Measurements from ENCODE around the gene CEP57L1.

The CEP57L1 gene

DNA sequence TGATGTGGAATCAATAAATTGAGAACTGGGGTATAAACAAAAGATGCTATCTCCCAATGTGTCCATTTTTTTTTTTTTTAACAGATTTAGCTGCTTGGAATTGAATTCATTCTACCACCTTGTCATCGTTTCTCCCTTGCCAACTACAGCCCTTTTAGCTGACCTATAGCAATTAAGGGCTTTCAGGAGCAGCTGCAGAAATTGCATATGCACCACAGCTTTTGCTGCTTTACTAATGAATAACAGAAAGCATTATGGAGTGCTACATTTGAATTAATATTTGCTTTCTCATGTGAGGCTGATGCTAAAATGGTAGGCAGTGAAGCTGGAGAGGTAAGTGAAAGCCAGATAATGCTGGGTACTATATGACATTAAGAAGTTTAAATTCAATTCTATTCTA is 6.3 kb upstream of the CEP57L1 start:
- no peak overlapping the region for H3K4me3 ChIP-seq (replicated peaks; ENCODE audit: insufficient read depth, low read length)
- DNase-seq (ENCODE audit: low read depth in 1 of 2, low spot score in 1 of 2) = no peak
- TF ChIP-seq, protein P1, sequence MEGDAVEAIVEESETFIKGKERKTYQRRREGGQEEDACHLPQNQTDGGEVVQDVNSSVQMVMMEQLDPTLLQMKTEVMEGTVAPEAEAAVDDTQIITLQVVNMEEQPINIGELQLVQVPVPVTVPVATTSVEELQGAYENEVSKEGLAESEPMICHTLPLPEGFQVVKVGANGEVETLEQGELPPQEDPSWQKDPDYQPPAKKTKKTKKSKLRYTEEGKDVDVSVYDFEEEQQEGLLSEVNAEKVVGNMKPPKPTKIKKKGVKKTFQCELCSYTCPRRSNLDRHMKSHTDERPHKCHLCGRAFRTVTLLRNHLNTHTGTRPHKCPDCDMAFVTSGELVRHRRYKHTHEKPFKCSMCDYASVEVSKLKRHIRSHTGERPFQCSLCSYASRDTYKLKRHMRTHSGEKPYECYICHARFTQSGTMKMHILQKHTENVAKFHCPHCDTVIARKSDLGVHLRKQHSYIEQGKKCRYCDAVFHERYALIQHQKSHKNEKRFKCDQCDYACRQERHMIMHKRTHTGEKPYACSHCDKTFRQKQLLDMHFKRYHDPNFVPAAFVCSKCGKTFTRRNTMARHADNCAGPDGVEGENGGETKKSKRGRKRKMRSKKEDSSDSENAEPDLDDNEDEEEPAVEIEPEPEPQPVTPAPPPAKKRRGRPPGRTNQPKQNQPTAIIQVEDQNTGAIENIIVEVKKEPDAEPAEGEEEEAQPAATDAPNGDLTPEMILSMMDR (IDR thresholded peaks at IDR 0.05; ENCODE audit: insufficient read depth, low read length) = no peak
- TF ChIP-seq SPI1 (IDR thresholded peaks at IDR 0.05; ENCODE audit: borderline replicate concordance, low read depth) (no peak), GABPA (IDR thresholded peaks at IDR 0.05; ENCODE audit: low read depth) (no peak), POLR2AphosphoS5 (IDR thresholded peaks at IDR 0.05; ENCODE audit: low read depth) (no peak)
- TF ChIP-seq, protein P2, sequence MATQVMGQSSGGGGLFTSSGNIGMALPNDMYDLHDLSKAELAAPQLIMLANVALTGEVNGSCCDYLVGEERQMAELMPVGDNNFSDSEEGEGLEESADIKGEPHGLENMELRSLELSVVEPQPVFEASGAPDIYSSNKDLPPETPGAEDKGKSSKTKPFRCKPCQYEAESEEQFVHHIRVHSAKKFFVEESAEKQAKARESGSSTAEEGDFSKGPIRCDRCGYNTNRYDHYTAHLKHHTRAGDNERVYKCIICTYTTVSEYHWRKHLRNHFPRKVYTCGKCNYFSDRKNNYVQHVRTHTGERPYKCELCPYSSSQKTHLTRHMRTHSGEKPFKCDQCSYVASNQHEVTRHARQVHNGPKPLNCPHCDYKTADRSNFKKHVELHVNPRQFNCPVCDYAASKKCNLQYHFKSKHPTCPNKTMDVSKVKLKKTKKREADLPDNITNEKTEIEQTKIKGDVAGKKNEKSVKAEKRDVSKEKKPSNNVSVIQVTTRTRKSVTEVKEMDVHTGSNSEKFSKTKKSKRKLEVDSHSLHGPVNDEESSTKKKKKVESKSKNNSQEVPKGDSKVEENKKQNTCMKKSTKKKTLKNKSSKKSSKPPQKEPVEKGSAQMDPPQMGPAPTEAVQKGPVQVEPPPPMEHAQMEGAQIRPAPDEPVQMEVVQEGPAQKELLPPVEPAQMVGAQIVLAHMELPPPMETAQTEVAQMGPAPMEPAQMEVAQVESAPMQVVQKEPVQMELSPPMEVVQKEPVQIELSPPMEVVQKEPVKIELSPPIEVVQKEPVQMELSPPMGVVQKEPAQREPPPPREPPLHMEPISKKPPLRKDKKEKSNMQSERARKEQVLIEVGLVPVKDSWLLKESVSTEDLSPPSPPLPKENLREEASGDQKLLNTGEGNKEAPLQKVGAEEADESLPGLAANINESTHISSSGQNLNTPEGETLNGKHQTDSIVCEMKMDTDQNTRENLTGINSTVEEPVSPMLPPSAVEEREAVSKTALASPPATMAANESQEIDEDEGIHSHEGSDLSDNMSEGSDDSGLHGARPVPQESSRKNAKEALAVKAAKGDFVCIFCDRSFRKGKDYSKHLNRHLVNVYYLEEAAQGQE (IDR thresholded peaks at IDR 0.05; ENCODE audit: insufficient replicate concordance, low read depth) = no peak
- no peak overlapping the region for H3K27ac ChIP-seq (replicated peaks)
- no peaks in the 10 kb centered on the region for H3K27me3 ChIP-seq (ENCODE audit: insufficient read depth, poor library complexity, severe bottlenecking)

DNA sequence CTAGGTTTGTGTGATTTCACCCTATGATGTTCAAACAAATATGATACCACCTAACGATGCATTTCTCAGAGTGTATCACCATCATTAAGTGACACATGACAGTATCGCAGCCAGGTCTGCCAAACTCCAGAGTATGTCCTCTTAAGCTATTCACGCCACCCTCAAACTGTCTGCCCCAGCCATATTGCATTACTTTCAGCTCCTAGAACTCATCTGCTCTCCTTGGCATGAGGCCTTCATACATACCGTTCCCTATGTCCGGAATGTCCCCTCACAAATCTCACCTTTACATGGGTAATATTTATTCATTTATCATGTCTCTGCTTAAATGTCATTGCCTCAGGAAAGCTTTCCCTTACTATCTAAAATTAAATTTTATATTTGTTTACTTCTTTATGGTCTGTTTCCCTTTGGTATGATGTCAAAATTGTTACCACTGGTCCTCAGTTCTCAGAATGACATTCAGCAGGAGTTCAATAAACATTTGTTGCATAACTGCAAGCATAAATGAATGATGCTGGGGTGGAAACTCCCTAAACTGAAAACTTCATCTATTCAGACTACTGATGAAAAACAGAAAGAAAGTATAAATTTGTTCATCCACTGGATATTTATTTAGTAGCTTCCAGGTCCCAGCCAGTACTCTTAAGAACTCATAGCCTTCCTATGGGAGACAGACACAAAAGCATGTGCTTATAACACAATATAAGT is 3.8 kb upstream of the CEP57L1 start:
- TF ChIP-seq, protein P2 (IDR thresholded peaks at IDR 0.05; ENCODE audit: insufficient replicate concordance, low read depth) = no peak
- no peak for TF ChIP-seq POLR2AphosphoS5 (IDR thresholded peaks at IDR 0.05; ENCODE audit: low read depth)
- no peaks in the 10 kb centered on the region for H3K27me3 ChIP-seq (ENCODE audit: insufficient read depth, poor library complexity, severe bottlenecking)
- no peak for DNase-seq (ENCODE audit: low read depth in 1 of 2, low spot score in 1 of 2)
- no peak overlapping the region for H3K4me3 ChIP-seq (replicated peaks; ENCODE audit: insufficient read depth, low read length)
- no peak overlapping the region for H3K27ac ChIP-seq (replicated peaks)

DNA sequence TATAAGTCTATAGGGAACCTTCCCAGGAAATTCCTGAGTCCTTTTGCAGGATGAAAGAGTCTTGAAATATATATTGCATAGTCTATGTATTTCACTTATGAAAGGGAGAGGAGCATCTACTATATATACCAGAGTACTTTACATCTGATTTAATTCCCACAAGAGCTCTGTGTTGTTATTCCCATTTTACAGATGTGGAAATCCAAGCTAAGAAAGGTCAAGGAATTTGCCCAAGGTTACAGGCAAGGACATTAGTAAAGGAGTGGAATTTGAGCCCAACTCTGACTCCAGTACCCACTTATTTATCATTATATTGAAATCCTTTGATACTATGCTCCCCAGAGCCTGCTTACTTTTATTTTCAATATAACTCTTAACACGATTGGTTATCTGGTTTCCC is 3.2 kb upstream of the CEP57L1 start:
- DNase-seq (ENCODE audit: low read depth in 1 of 2, low spot score in 1 of 2) = no peak
- no peak overlapping the region for H3K27ac ChIP-seq (replicated peaks)
- no peak overlapping the region; the same call in 1 of the 2 replicates for H3K4me3 ChIP-seq (replicated peaks; ENCODE audit: insufficient read depth, low read length)
- H3K27me3 ChIP-seq (ENCODE audit: insufficient read depth, poor library complexity, severe bottlenecking) = no peaks in the 10 kb centered on the region
- TF ChIP-seq, protein P1 (IDR thresholded peaks at IDR 0.05; ENCODE audit: insufficient read depth, low read length) = no peak
- TF ChIP-seq POLR2AphosphoS5 (IDR thresholded peaks at IDR 0.05; ENCODE audit: low read depth) = no peak

DNA sequence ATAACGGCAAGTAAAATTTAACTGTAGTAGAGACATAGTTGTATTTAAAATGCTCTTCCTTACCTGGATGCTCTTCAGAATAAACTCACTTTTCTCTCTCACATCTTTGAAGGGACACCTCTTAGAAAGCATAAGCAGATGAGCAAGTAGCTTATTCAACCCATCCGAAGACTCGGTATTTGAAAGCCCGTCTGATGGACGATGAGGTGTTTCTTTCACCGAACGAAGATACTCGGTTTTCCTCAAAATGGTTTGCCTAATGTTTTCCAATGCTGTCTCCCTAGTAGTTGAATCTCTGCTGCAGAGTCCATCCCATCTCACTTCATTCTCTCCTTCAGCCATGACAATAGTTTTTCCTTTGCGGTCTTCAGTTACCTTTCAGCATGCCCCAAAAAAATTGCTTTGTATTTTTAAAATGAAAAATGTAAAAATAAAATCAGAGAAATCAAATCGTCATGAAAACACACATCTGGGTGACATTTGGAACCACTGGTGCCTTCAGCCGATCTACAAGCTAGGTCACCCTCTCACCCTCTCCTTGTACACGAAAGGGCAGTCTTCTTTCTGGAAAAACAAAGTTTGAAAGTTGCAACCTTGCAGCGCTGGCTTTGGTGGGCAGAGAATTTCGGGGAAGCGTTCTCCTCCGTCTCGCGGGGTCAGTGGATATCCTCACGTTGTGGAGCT is 1.4 kb upstream of the CEP57L1 start:
- Histone ChIP-seq H3K27ac (replicated peaks) (peak overlapping the region; percentile 86), H3K27me3 (ENCODE audit: insufficient read depth, poor library complexity, severe bottlenecking) (no peaks in the 10 kb centered on the region), H3K4me3 (replicated peaks; ENCODE audit: insufficient read depth, low read length) (peak overlapping the region; percentile 97)
- TF ChIP-seq POLR2AphosphoS5 (IDR thresholded peaks at IDR 0.05; ENCODE audit: low read depth) (no peak), GABPA (IDR thresholded peaks at IDR 0.05; ENCODE audit: low read depth) (no peak), SPI1 (IDR thresholded peaks at IDR 0.05; ENCODE audit: borderline replicate concordance, low read depth) (no peak)
- TF ChIP-seq, protein P1 (IDR thresholded peaks at IDR 0.05; ENCODE audit: insufficient read depth, low read length) = no peak
- TF ChIP-seq, protein P2 (IDR thresholded peaks at IDR 0.05; ENCODE audit: insufficient replicate concordance, low read depth) = no peak
- DNase-seq (ENCODE audit: low read depth in 1 of 2, low spot score in 1 of 2) = no peak

All from HL-60 (cell line).